ENCODE measurements around the gene HPX.

DNA sequence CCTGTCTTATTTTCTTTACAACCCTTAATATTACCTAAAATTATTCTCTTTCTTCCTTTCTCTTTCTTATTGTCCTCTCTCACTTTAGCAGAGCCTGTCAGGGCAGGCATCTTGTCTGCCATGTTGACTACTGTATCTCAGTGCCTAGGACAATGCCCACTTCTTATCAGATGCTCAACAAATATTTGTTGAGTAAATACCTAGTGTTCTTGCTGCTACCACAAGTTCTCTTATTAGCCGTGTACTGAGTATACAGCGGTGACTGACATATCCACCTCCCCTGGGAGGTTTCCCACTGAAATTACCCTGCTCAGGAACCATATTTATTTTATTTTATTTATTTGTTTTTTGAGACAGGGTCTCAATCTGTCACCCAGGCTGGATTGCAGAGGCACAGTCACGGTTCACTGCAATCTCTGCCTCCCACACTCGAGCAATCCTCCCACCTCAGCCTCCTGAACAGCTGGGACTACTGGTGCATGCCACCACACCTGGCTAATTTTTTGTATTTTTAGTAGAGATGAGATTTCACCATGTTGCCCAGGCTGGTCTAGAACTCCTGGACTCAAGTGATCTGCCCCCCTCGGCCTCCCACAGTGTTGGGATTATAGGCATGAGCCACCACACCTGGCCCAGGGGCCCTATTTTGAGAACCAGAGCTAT, 6.7 kb downstream of the HPX start:
- TF ChIP-seq, protein P1, sequence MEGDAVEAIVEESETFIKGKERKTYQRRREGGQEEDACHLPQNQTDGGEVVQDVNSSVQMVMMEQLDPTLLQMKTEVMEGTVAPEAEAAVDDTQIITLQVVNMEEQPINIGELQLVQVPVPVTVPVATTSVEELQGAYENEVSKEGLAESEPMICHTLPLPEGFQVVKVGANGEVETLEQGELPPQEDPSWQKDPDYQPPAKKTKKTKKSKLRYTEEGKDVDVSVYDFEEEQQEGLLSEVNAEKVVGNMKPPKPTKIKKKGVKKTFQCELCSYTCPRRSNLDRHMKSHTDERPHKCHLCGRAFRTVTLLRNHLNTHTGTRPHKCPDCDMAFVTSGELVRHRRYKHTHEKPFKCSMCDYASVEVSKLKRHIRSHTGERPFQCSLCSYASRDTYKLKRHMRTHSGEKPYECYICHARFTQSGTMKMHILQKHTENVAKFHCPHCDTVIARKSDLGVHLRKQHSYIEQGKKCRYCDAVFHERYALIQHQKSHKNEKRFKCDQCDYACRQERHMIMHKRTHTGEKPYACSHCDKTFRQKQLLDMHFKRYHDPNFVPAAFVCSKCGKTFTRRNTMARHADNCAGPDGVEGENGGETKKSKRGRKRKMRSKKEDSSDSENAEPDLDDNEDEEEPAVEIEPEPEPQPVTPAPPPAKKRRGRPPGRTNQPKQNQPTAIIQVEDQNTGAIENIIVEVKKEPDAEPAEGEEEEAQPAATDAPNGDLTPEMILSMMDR (conservative IDR thresholded peaks at IDR 0.05; ENCODE audit: low read length) = no peak
- TF ChIP-seq EZH2phosphoT487 (IDR thresholded peaks at IDR 0.05; ENCODE audit: borderline replicate concordance, low read depth, low read length) = no peak

All from OCI-LY7 (cell line).